K562 (cell line): ENCODE results near the gene RINL. TPM values are rescaled to one million over a fixed set of nuclear protein-coding genes. Genes with fewer than 3 reads are reported as not detected.

Experiments
- ARID1B ChIP-seq: fragments of 450-650 bp; IDR thresholded peaks from 2 replicates; pipeline ENCODE4 v1.6.1; 2016; ENCODE audit warnings: antibody characterized with exemption, mild to moderate bottlenecking, inconsistent platforms
- ARID3B ChIP-seq: fragments of 250-450 bp; sonication (Bioruptor Pico); IDR thresholded peaks from 2 replicates; pipeline ENCODE4 v1.4.0; 2020; ENCODE audit warnings: borderline replicate concordance
- CREM ChIP-seq: IDR thresholded peaks from 2 replicates; pipeline ENCODE4 v1.6.1; 2014; ENCODE audit warnings: antibody characterized with exemption, low read depth
- CTBP1 ChIP-seq: fragments of 450-650 bp; IDR thresholded peaks from 2 replicates; pipeline ENCODE4 v1.6.1; 2016; ENCODE audit warnings: borderline replicate concordance
- DPF2 ChIP-seq: fragments of 450-650 bp; IDR thresholded peaks from 2 replicates; pipeline ENCODE4 v1.6.1; 2016
- GMEB1 ChIP-seq: fragments of 250-450 bp; sonication (Bioruptor Pico); IDR thresholded peaks from 2 replicates; pipeline ENCODE4 v1.4.0; 2020; ENCODE audit warnings: mild to moderate bottlenecking
- HBP1 ChIP-seq: fragments of 450-650 bp; formaldehyde crosslinking; IDR thresholded peaks from 2 replicates; pipeline ENCODE4 v1.4.0; 2022; ENCODE audit warnings: missing genetic modification characterization
- HDAC2 ChIP-seq: fragments of 450-650 bp; IDR thresholded peaks from 2 replicates; pipeline ENCODE4 v1.6.1; 2016; ENCODE audit warnings: mild to moderate bottlenecking
- JUN ChIP-seq, 2 experiments: sonication (generic) in 1 of 2; formaldehyde crosslinking in 1 of 2; IDR thresholded peaks; 2 replicates each; pipeline versions ENCODE4 v1.6.1 to v1.8.0; 2012 to 2022; ENCODE audit warnings: borderline replicate concordance in 2 of 2, mild to moderate bottlenecking in 2 of 2, improper control_type of control experiment in 1 of 2, low read depth in 1 of 2, low read length in 1 of 2, missing genetic modification reagents in 1 of 2
- MCM2 ChIP-seq: fragments of 450-650 bp; IDR thresholded peaks from 2 replicates; pipeline ENCODE4 v1.6.1; 2017; ENCODE audit warnings: low read depth, mild to moderate bottlenecking
- MXD1 ChIP-seq: fragments of 250-450 bp; sonication (Bioruptor Pico); IDR thresholded peaks from 2 replicates; pipeline ENCODE4 v1.8.0; 2021; ENCODE audit warnings: borderline replicate concordance, mild to moderate bottlenecking, moderate library complexity; ENCODE audit not compliant: poor library complexity, severe bottlenecking
- SIN3B ChIP-seq: fragments of 450-650 bp; IDR thresholded peaks from 2 replicates; pipeline ENCODE4 v1.6.1; 2017; ENCODE audit warnings: low read depth, mild to moderate bottlenecking, moderate library complexity
- SMARCA5 ChIP-seq: fragments of 450-650 bp; IDR thresholded peaks from 2 replicates; pipeline ENCODE4 v1.6.1; 2016
- SMARCC2 ChIP-seq: fragments of 450-650 bp; IDR thresholded peaks from 2 replicates; pipeline ENCODE4 v1.6.1; 2017; ENCODE audit warnings: antibody characterized with exemption, moderate library complexity, mild to moderate bottlenecking, low read depth
- SREBF2 ChIP-seq: sonication (generic); formaldehyde crosslinking; IDR thresholded peaks from 2 replicates; pipeline ENCODE4 v1.4.0; 2020; ENCODE audit warnings: mild to moderate bottlenecking, missing genetic modification reagents
- TEAD4 ChIP-seq, 2 experiments: sonication (generic) in 1 of 2; formaldehyde crosslinking in 1 of 2; IDR thresholded peaks; 2 replicates each; pipeline versions ENCODE4 v1.6.1 to v1.8.0; 2012 to 2022; ENCODE audit warnings: borderline replicate concordance in 1 of 2, inconsistent platforms in 1 of 2, low read length in 1 of 2, mild to moderate bottlenecking in 1 of 2, missing genetic modification reagents in 1 of 2
- ZFP36 ChIP-seq: fragments of 150-350 bp; IDR thresholded peaks from 2 replicates; pipeline ENCODE4 v1.6.1; 2018; ENCODE audit warnings: low read length, low read depth; ENCODE audit not compliant: partially characterized antibody
- ZNF23 ChIP-seq: fragments of 250-450 bp; sonication (Bioruptor Pico); IDR thresholded peaks from 2 replicates; pipeline ENCODE4 v1.4.0; 2020; ENCODE audit warnings: mild to moderate bottlenecking
- ZNF395 ChIP-seq: fragments of 200-800 bp; sonication (Bioruptor generic); IDR thresholded peaks from 2 replicates; pipeline ENCODE4 v1.6.1; 2017; ENCODE audit warnings: missing genetic modification characterization, missing compliant biosample characterization
- polyA plus RNA-seq, 8 experiments: library from polyadenylated mRNA; depleted of rRNA in 4 of 8; stranded (reverse) in 5 of 8; unstranded in 3 of 8; fragments of >200 nt; fragmentation: Nextera tagmentation in 2 of 8; fragmentation: Illumina TruSeq in 1 of 8; extraction: Ambion mirVana in 2 of 8; extraction: Trizol in 1 of 8; gene quantifications; 2 replicates each; pipeline versions ENCODE4 v1.2.1 to v1.2.3, GENCODE V29; 2011 to 2014; ENCODE audit warnings: inconsistent platforms in 1 of 8, missing spikeins in 1 of 8
- total RNA-seq, 7 experiments: library from RNA; depleted of rRNA in 6 of 7; stranded (reverse); fragments of >200 nt in 6 of 7; fragmentation: Illumina TruSeq in 2 of 7; extraction: Trizol in 2 of 7; gene quantifications; 2 replicates each; pipeline versions ENCODE4 v1.2.1 to v1.2.3, GENCODE V29; 2011 to 2021; ENCODE audit warnings: low replicate concordance in 1 of 7

Gene RINL
- total and polyA plus RNA-seq, 9 of the 15 experiments (the other 6 are each of a cell fraction or from before 2014, with no cell fraction given), result 0.82 to 10.9 (median 4.9) TPM

GRCh38 chr19:38819231-38819920, 58.7 kb downstream of the RINL start (continued):
- TF ChIP-seq ARID3B (CRISPR knock-in tag), result no peak
- TF ChIP-seq ARID1B, result peak; percentile 78
- TF ChIP-seq CREM, result peak; percentile 59; the same call in 1 of the 2 replicates
- TF ChIP-seq JUN (IDR thresholded peaks at IDR 0.05; ENCODE audit: borderline replicate concordance, low read depth, low read length), result 0 out of 2 replicates have a peak, but pooled peaks have one; percentile 19
- no peak for TF ChIP-seq JUN (CRISPR knock-in tag; IDR thresholded peaks at IDR 0.05; ENCODE audit: borderline replicate concordance)
- TF ChIP-seq ZFP36, result peak; percentile 30
- TF ChIP-seq SREBF2 (CRISPR knock-in tag), result no peak
- no peak; the same call in 1 of the 2 replicates for TF ChIP-seq SMARCC2
- TF ChIP-seq HDAC2, result peak; percentile 68; the same call in 1 of the 2 replicates
- peak; percentile 79 for TF ChIP-seq DPF2
- TF ChIP-seq GMEB1 (CRISPR knock-in tag), result no peak
- peak; percentile 70; the same call in 1 of the 2 replicates for TF ChIP-seq TEAD4 (IDR thresholded peaks at IDR 0.05; ENCODE audit: low read length)
- TF ChIP-seq TEAD4 (CRISPR knock-in tag; IDR thresholded peaks at IDR 0.05; ENCODE audit: borderline replicate concordance), result no peak
- no peak for TF ChIP-seq MCM2
- TF ChIP-seq CTBP1, result peak; percentile 99
- peak; percentile 61 for TF ChIP-seq SMARCA5
- peak; percentile 56; the same call in 1 of the 2 replicates for TF ChIP-seq ZNF395
- TF ChIP-seq HBP1 (CRISPR knock-in tag), result no peak
- no peak for TF ChIP-seq ZNF23 (CRISPR knock-in tag)
- no peak for TF ChIP-seq SIN3B
- TF ChIP-seq MXD1 (CRISPR knock-in tag), result no peak
